ENCODE measurements around the gene ATP2C2.

ATP2C2 gene

GRCh38 chr16:84455031-84455430 is 86.7 kb downstream of the ATP2C2 start:
- no peak for DNase-seq

DNA sequence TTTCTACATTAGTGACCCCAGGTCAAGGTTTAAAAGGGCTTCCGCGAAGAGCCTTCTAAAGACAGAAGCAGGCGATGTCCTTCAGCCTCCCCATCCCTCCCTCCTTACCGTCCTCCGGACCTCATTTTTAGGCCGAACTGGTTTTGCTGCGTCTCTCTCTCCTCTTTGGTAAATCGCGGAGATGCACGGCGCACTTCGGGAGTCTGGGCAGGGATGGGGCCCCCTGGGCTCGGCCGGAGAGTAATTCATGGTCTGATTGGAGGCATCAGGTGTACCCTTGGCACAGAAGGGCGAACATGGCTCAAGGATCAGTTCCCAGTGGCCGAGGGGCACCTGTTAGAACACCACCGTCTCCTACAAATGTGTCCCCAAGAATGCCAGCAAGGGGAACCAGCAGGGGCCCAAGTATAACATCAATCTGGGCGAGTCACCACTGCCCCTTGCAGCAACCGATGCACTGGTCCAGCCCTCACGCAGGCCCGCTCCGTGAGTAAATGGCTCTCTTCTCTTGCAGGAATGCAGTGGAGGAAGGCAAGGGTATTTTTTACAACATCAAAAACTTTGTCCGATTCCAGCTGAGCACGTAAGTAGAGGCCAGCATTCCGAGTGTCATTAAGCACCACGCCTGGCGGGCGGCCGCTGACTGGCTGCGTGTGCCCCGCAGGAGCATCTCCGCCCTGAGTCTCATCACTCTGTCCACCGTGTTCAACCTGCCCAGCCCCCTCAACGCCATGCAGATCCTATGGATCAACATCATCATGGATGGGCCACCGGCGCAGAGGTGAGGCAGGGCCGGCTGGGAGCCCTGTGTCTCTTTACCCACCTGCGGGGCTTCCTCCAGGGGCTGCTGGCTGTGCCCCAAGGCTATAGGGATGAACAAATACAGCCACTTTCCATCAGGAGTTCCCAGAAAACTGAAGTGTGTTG is 90.5 kb downstream of the ATP2C2 start:
- DNase-seq: no peak

DNA sequence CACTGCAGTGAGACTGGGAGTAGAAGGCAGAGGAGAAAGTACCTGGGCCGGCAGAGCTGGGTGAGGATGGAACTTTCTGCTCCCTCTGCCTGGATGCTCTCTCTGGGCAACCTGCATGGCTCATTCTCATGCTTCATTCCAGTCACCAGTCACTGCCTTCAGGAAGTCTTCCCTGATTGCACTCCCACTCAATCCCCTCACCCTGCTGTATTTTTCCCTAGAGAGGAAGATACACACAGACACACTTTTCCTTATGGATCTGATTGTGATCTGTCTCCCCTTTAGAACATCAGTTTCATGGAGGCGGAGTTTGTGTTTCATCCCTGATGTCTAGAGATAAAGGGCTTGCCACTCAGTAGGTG is 91.2 kb downstream of the ATP2C2 start:
- DNase-seq: no peak

DNA sequence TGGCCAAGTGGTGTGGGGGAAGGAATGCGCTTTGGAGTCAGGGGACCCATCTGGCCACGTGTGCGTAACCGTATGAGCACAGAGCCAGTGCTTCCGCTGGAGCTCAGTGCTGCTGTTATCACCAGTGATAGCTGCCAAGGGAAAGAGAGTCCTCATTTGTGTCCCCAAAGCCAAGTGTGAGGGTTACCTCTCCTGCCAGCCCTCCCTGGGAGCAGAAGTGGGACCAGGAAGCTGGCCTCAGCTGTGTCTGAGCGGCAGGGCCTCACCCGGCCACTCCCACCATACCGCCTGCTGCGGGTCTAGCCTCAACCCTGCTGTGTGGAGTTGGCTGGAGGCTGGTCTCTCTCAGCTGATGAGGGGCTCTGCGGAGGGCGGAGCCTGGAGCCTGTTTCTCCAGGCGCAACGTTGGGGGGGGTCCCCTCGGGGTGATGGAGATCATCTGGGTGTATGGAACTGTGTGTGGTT is 91.6 kb downstream of the ATP2C2 start:
- DNase-seq: peak; percentile 14

DNA sequence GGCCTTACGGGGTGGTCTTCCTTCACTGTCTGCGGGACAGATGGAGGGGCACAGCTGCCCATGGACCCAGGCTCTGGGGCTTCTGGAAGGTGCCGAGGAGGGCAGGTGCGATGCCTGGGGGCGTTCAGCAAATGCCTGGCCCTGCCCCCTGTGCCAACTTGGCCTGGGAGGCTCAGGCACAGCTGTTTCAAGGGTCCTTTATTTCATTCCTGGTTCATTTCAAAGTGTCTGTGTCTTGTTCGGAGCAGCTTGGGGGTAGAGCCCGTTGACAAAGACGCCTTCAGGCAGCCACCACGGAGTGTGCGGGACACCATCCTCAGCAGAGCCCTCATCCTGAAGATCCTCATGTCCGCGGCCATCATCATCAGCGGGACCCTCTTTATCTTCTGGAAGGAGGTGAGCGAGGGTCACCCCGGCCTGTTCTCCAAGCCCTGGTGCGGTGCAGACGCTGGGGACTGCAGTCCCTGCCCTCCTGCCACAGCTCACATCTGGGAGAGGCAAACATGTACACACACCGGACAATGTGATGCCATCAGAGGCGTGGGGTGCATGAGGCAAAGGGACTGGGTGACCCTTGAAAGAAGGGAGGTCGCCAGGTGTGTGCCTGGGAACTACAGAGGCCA is 92.2 kb downstream of the ATP2C2 start:
- DNase-seq: no peak

DNA sequence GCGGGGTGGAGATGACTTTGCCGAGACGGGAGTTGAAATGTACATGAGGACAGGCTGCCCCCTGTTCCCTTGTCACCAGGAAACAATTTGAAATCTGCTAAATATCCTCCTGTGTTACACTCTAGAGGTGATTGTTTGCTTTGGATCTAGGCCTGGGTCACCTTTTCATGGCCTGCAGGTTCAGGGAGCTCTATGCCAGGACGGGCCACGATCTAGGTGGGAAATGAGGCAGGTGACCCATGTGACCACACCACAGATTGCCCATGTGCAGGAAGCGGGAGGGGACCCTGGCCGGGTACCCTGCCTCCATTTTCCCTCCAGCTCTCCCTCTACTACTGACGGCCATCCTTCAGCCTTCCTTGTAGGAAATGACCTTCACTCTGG is 92.7 kb downstream of the ATP2C2 start:
- no peak for DNase-seq

DNA sequence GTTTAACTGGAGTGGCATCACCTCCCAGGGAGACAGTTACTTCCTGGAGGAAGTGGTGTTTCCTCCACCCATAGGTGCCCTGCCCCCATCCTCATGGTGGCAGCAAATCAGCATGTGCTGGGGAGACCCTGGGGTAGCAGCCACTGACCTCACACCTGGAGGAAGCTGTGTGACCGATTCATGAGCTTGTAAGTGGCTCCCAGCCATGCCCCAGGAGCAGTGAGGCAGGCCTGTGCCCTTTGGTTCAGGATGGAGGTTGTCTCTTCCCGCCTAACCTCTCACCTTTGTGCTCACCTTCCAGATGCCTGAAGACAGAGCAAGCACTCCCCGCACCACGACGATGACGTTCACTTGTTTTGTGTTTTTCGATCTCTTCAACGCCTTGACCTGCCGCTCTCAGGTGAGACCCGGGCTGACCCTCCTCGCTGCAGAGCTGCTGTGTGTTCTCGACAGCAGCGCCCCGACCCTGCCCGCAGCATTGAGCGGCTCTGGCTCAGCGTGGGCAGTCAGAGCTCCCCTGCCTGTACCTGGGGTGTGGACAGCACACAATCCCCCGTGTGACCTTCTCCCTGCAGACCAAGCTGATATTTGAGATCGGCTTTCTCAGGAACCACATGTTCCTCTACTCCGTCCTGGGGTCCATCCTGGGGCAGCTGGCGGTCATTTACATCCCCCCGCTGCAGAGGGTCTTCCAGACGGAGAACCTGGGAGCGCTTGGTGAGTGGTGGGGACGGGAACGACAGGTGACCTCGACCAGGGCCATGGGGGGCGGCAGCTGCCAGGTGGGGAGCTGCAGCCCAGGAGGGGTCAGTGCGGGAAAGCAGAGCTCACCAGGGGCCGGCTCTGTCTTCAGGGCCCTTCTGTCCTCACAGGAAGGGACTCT is 93.3 kb downstream of the ATP2C2 start:
- DNase-seq: no peak

- no peak for DNase-seq
Measured at GRCh38 chr16:84462296-84463210, 94.2 kb downstream of the ATP2C2 start.

GRCh38 chr16:84463221-84463620 is 94.9 kb downstream of the ATP2C2 start:
- no peak for DNase-seq

DNA sequence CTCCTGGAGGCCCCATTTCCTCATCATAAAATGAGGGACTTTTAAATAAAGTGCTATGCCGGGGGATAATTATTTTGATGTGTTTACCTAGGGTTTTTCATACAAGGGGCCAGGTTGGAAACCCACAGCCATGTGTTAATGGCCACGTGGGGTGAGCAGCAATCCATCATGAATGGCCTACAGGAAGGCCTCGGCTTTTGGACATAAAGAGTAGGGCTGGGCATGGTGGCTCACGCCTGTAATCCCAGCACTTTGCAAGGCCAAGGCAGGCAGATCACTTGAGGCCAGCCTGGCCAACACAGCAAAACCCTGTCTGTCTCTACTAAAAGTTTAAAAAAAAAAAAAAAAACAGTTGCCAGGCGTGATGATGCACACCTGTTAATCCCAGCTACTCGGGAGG is 95.8 kb downstream of the ATP2C2 start:
- no peak for DNase-seq

DNA sequence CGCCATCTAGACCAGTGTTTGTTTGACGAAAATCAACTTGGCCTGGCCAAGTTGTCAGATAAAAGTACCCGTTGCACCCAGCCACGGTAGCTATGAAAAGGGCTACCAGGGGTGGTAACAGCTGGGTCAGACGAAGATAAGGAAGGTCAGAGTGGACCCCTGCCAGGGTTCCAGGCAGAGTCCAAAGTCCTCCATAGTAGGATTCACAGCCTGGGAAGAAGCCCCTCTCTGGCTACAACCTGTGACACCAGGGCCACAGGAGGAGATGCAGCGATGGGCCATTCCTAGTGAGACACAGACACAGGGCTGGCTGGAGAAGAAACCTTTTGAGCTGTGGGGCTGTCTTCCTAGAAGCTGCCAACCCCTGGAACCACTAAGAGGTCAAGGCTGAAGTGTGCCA is 96.8 kb downstream of the ATP2C2 start:
- DNase-seq: no peak

GRCh38 chr16:84466692-84467091 is 98.4 kb downstream of the ATP2C2 start:
- no peak for DNase-seq

GRCh38 chr16:84467256-84467655 is 98.9 kb downstream of the ATP2C2 start:
- DNase-seq: no peak

- DNase-seq: no peak
Measured at GRCh38 chr16:84467709-84468108, 99.4 kb downstream of the ATP2C2 start.

DNA sequence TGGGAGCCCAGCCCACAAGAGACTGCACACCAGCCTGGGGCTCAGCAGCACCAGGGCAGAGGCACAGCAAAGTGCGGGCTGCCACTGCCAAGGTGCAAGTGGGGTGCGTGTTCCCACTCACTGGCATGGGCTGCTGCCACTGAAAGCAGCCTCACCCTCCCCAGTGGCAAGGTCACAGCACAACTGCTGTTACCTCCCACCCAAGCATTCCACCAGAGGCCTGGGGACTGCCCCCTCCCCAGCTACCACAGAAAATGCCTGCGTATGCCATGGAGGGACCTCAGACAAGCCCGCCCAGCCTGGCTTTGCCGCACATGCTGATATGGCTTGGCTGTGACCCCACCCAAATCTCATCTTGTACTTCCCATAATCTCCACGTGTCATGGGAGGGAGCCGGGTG is 103.0 kb downstream of the ATP2C2 start:
- no peak for DNase-seq

DNA sequence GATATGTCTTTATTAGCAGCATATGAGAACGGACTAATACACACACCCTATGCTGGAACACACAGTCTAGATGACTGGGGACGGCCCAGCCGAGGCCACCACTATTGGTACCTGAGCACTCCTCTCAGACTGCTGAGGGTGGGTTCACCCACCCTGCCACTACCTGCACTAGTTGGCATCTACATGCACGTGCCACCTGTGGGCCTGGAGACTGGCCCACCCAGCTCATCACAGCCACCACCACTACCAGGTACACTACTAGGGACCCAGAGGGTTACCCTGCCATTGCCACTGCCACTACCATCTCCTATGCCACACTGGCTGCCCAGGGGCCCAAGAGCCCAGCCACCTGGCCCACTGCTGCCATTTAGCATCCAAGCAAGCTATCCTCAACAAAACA is 103.6 kb downstream of the ATP2C2 start:
- no peak for DNase-seq

- DNase-seq: no peak
Measured at GRCh38 chr16:84475643-84476240, 107.4 kb downstream of the ATP2C2 start.

DNA sequence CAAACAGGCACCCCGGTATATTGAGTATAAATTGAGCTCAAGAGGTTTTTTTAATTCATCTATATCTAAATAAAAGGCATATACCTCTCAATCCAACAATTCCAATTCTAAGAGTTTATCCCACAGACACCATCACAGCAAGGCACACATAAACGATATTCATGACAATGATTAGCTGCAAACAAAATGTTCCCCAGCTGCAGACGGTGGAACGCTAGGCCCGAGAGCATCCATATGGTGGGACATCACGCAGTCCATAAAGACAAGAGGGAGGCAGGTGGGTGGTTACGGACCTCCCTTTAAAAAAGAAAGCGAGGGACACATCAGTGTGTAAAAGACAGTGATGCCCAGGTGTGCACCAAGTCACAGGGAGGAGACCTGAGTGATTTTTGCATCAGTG is 108.1 kb downstream of the ATP2C2 start:
- no peak for DNase-seq

GRCh38 chr16:84477661-84478060 is 109.3 kb downstream of the ATP2C2 start:
- DNase-seq: no peak

DNA sequence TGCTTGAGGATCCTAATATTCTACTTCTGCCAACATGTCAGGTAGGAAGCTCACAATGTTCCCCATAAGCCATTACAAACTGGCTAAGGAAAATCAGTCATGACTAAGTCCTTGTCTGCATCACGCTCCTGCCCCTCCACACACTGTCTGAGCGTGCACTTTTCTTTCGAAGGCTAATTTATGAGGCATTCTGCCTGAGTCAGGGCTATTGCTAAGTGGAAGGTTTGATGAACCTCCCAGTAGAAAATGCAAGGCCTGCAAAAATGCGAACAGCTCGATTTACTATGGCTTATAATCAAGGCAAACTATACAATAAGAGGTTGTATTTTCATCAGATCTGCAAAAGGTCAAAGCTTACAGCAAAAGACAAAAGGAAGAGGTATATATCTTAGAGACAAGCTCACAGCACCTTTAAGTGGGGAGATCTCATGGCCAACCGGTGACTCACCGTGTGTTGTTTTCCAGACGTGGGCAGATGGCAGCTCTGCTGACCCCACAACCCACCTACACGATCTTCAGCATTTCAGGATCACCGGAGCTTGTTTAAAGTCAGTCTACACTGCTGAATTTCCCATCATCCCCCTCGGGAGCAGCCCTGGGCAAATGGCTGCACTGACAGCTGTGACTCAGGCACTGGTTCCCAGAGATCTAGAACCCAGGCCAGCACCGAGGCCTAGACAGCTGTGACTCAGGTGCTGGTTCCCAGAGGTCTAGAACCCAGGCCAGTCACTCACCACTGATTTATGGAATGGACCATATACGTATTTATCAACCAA is 110.0 kb downstream of the ATP2C2 start:
- no peak for DNase-seq

All from hematopoietic multipotent progenitor cell treated with erythropoietin and hydrocortisone succinate and interleukin-3 and kit ligand, for 4 days (in vitro differentiated cells).